Right cardiac atrium (tissue), 5 donors: ENCODE results near the gene RIOX2. TPM values are rescaled to one million over a fixed set of nuclear protein-coding genes. Genes with fewer than 3 reads are reported as not detected.
A peak's percentile ranks its signal among the peaks of the same experiment; 100 is the strongest.

Experiments
- ATAC-seq, 2 donors: fragments of 200-7000 bp; cut with Tn5 transposase; one replicate each; pipeline versions ENCODE4 v1.8.0 to v1.9.1; 2020; ENCODE audit warnings: moderate library complexity in 2 of 2, mild to moderate bottlenecking in 1 of 2
- DNase-seq, 3 donors: peaks; one replicate each; pipeline ENCODE4 v3.0.0-alpha.2; 2020
- H3K27ac ChIP-seq: one replicate; pipeline ENCODE4 v1.5.1; 2013; ENCODE audit warnings: mild to moderate bottlenecking, low read length, control low read depth, moderate library complexity
- H3K27me3 ChIP-seq: one replicate; pipeline ENCODE4 v1.6.1; 2013; ENCODE audit not compliant: control insufficient read depth, insufficient read depth
- H3K4me1 ChIP-seq: one replicate; pipeline ENCODE4 v1.6.1; 2013; ENCODE audit warnings: low read length; ENCODE audit not compliant: control insufficient read depth, insufficient read depth
- H3K4me3 ChIP-seq: one replicate; pipeline ENCODE4 v1.5.1; 2013; ENCODE audit warnings: low read length, control low read depth
- H3K9me3 ChIP-seq: one replicate; pipeline ENCODE4 v1.6.1; 2013; ENCODE audit warnings: low read length; ENCODE audit not compliant: control insufficient read depth
- WGBS: extraction: QIAGEN DNeasy Blood & Tissue Kit; methylation state at CpG from one replicate; pipeline ENCODE4 v1.1.7; 2013; 5-methylcytosine and 5-hydroxymethylcytosine counted together
- intact Hi-C, 4 donors: fragments of 100-400 bp; cut with DNase I; formaldehyde crosslinking; loops; one replicate each; pipeline versions ENCODE4 v1.11.0 to v1.14.0; 2022 to 2023
- polyA plus RNA-seq: library from polyadenylated mRNA; stranded (reverse); fragments of 200-250 nt; gene quantifications from one replicate; pipeline ENCODE4 v1.2.3, GENCODE V29; 2013
- total RNA-seq, 4 donors: library from RNA; stranded (reverse); fragmentation: NEBNext Ultra II Directional; extraction: Animal tissue kit (Norgen Biotek cat#: 25700); gene quantifications; one replicate each; pipeline ENCODE4 v1.2.1, GENCODE V29; 2021
- donor health status: healthy with polysubstance abuse.
- donor health status: DM: no; HTN: yes; CAD: no.
- donor health status: DM: no; HTN: no; CAD: no.
- donor health status: DM: no; HTN: yes; CAD: no; lungs with severe emphysema.
- donor health status: DM: yes; HTN: yes; CAD: no.

RIOX2 gene
- total and polyA plus RNA-seq, 5 donors: 9.3 to 15.3 (median 12.1) TPM

DNA sequence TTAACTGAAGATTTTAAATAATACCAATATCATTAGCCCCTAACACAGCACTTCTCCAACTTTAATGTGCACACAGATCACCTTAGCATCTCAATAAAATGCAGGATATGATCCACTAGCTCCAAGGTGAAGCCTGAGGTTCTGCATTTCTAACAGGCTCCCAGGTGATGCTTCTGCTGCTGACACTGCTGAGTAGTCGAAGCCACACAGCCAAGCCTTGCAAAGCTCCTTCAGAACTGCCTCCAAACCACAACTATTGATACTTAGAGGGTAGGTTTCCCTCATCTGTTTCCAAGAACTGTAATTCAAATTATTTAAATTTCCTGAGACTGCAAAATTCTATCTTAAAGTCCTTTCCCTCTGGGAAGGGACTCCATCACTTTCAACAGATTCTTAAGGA, 3.9 kb downstream of the RIOX2 start:
- no peak overlapping the region for H3K27ac ChIP-seq
- no peak overlapping the region for H3K4me3 ChIP-seq
- intact Hi-C loops: no loop called here
- peaks cover 3% of the 10 kb centered on the region for H3K4me1 ChIP-seq
- no peaks in the 10 kb centered on the region for H3K9me3 ChIP-seq
- no peaks in the 10 kb centered on the region for H3K27me3 ChIP-seq
- 95% methylated on average over 1 of the region's 1 CpG for WGBS
- ATAC-seq (no peak), DNase-seq (no peak)

DNA sequence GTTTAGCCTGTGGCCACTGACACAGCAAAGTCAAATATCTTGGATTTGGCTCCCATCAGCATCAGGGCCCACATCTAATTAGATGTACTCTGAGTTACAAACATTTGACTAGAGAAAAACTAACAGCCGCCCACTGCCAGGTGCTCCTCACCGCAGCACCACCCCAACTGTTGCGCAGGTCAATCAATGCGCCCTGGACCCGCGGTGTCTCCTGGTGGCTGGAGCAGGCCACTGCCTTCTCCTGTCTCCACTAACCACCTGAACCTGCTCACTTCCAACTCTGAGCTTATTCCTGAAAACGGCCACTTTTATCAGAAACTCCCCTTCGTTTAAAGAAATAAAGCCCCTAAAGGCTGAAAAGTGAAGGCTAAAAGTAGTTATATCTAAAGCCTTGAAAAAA, 4.3 kb downstream of the RIOX2 start:
- Histone ChIP-seq H3K27me3 (no peaks in the 10 kb centered on the region), H3K27ac (no peak overlapping the region)

DNA sequence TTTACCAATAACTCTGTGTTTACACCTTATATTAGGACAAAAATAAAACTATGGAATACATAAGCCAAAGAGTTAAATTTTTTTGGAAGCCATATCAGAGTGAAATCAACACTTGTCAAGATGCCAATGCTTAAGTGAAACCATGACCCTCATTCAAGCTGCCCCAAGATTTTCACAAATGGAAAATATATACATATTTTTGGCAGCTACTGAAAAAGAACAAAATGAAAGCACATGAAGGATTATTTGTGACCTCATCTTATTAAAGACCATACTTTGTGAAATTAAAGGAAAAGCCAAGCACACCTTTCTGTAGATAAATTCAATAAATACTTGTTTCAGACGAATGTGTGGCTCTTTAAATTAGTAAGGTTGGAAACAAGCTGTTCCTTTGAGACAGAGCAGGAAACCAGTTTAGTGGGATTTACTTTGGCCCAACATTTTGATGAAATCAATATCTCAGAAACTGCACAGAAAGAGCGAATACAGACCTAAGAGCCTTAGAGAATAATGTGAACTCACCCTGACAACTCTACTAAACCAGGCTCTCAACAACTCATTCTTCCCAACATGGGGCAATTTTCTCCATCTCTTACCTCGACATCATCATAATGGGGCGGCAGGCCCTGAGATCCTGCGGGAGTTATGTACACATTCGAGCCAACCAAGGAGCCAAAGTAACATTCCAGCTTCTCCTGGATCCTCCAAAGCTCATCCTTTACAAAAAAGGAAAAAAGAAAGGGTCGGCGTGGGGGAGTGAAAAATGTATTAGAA, 11.1 kb downstream of the RIOX2 start:
- H3K27me3 ChIP-seq: no peaks in the 10 kb centered on the region
- DNase-seq: no peak
- ATAC-seq: no peak
- no peak overlapping the region for H3K4me3 ChIP-seq
- H3K4me1 ChIP-seq: no peaks in the 10 kb centered on the region
- 80% methylated on average over 8 of the region's 8 CpGs for WGBS
- no peaks in the 10 kb centered on the region for H3K9me3 ChIP-seq
- H3K27ac ChIP-seq: no peak overlapping the region
- intact Hi-C loops: no loop called here

More for the DNA sequence above, 4.3 kb downstream of the RIOX2 start:
- intact Hi-C loops: no loop called here
- Histone ChIP-seq H3K9me3 (no peaks in the 10 kb centered on the region), H3K4me3 (no peak overlapping the region), H3K4me1 (peaks cover 3% of the 10 kb centered on the region)
- no peak for ATAC-seq
- DNase-seq: peak in 1 of 3 donors; percentile 44
- WGBS: 94% methylated on average over 8 of the region's 8 CpGs

DNA sequence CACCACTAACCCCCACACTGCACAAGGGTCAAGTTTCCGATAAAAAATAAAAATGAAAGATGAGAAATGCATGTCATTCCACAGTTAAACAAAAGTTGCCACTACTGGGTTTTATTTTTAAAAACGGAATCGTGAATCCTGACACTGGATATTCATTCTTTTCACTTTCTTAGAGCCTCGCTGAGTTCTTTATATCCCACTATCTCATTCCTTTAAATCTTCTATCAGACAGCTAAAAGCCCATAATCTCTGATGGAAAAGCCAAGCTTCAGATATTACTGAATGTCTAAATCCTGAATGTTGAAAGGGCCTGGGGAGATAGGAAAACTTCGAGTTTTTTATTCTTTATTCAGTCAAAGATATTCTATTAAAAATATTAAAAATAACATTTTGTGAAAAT, 11.7 kb downstream of the RIOX2 start:
- ATAC-seq: no peak
- no peaks in the 10 kb centered on the region for H3K27me3 ChIP-seq
- H3K27ac ChIP-seq: no peak overlapping the region
- H3K4me3 ChIP-seq: no peak overlapping the region
- DNase-seq: no peak
- 78% methylated on average over 5 of the region's 5 CpGs for WGBS
- H3K4me1 ChIP-seq: no peaks in the 10 kb centered on the region
- intact Hi-C loops: no loop called here
- H3K9me3 ChIP-seq: no peaks in the 10 kb centered on the region

DNA sequence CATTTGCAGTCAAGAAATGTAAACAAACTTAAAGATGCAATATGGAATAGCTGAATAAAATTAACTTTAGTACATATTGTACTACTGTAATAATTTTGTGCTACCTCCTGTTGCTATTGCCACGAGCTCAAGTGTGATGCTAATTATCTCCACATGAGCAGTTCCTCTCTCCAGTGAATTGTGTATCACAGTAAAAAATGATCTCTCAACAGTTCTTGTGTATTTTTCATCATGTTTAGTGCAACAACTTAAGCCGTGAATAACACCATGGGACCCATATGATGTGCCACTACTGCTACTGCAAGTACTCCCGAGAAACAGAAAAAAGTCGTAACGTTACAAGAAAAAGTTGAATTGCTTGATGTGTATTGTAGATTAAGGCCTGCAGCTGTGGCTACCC, 12.4 kb downstream of the RIOX2 start:
- H3K9me3 ChIP-seq: no peaks in the 10 kb centered on the region
- no peak overlapping the region for H3K27ac ChIP-seq
- intact Hi-C loops: no loop called here
- no peak overlapping the region for H3K4me3 ChIP-seq
- no peaks in the 10 kb centered on the region for H3K27me3 ChIP-seq
- H3K4me1 ChIP-seq: no peaks in the 10 kb centered on the region
- no peak for DNase-seq
- ATAC-seq: no peak
- WGBS: 93% methylated on average over 5 of the region's 5 CpGs

DNA sequence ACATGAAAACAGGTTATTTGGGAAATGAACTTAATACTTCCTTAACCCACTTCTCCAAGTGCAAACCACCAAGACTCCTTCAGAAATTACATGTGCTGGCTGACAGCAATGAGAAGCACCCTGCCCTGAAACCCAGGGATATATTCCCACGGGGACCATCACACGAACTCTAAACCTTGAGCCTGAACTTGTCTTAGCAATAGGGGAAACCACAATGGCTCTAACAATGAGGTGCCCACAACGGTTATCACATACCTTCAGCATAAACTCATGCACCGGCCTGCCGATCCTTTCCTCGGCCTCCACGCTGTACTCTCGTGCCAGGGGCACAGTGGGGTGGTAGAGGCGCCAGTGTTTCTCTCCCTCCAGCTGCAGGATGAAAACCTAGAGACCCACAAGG, 13.4 kb downstream of the RIOX2 start:
- H3K27me3 ChIP-seq: no peaks in the 10 kb centered on the region
- no peaks in the 10 kb centered on the region for H3K9me3 ChIP-seq
- no peak overlapping the region for H3K27ac ChIP-seq
- no peak overlapping the region for H3K4me3 ChIP-seq
- intact Hi-C loops: no loop called here
- DNase-seq: no peak
- ATAC-seq: no peak
- H3K4me1 ChIP-seq: no peaks in the 10 kb centered on the region
- 94% methylated on average over 9 of the region's 9 CpGs for WGBS

DNA sequence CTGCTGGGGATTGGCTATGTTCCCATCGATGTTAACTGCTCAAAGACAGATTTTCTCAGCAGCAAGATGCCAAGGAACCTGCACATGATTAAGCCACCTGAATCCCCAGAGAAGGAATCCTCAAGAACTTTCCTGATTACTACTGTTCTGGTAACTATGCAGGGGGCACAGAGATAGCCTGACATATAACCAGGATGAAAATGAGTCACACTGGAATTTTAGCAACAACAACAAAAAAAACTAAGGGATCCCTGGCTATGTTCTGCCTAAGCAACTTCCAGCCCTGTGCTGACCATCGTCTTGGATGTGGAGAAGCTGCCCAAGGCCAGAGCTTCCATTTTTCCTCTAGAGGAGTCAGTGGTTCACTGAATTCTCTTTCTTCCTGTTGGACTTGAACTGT, 13.8 kb downstream of the RIOX2 start:
- 90% methylated on average over 2 of the region's 2 CpGs for WGBS
- intact Hi-C loops: no loop called here
- DNase-seq (no peak), ATAC-seq (no peak)
- H3K27me3 ChIP-seq: no peaks in the 10 kb centered on the region
- no peaks in the 10 kb centered on the region for H3K9me3 ChIP-seq
- H3K4me3 ChIP-seq: no peak overlapping the region
- H3K27ac ChIP-seq: no peak overlapping the region
- no peaks in the 10 kb centered on the region for H3K4me1 ChIP-seq

DNA sequence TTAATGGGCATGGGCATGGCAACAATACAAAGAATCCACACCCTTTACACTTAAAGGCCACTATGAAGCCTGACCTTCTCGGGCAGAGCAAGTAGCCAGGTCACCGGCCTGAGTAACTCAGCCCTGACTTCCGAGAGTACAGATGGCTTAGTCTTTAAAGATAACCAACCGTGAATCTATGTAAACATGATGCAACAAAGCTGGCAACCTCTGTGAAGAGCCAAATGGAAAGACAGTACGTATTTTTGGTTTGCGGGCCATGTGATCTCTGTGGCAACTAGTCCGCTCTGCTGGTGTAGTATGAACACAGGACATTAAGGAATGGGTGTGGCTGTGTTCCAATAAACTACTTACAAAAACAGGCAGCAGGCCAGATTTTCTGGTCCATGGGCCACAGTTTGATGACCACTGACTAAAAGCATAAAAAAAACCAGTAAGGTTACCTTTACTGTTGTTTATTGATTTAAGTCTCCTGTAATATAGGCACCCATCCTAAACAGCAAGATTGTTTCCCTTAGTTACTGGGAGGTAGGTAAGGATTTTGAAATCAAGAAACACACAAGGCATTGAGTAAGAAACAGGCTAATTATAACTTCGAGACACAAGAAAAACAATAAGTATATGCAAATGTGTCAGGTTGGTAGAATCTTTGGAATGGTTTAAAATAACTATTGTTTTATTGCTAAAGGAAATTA, 14.5 kb downstream of the RIOX2 start:
- 80% methylated on average over 8 of the region's 8 CpGs for WGBS
- Histone ChIP-seq H3K4me3 (no peak overlapping the region), H3K4me1 (no peaks in the 10 kb centered on the region), H3K9me3 (no peaks in the 10 kb centered on the region), H3K27me3 (no peaks in the 10 kb centered on the region), H3K27ac (no peak overlapping the region)
- intact Hi-C loops: no loop called here
- DNase-seq (no peak), ATAC-seq (peak; percentile 26 to 35)

DNA sequence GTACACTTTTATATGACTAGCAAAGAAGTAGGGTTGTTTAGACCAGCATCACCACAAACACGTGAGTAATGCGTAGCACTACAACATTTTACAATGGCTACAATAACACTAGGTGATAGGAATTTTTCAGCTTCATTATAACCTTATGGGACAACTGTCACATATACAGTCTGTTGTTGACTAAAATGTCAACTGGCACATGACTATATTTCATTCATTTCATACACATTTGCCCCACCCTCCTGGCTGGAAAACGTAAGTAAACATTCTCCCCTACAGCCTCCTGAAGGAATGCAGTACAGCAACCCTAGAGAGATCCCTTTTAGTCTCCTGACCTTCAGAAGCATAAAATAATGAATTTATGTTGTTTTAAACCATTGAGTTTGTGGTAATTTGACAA, 16.2 kb downstream of the RIOX2 start:
- no peaks in the 10 kb centered on the region for H3K27me3 ChIP-seq
- intact Hi-C loops: no loop called here
- 87% methylated on average over 3 of the region's 3 CpGs for WGBS
- H3K9me3 ChIP-seq: no peaks in the 10 kb centered on the region
- no peaks in the 10 kb centered on the region for H3K4me1 ChIP-seq
- DNase-seq (no peak), ATAC-seq (no peak)
- H3K27ac ChIP-seq: no peak overlapping the region
- H3K4me3 ChIP-seq: no peak overlapping the region

DNA sequence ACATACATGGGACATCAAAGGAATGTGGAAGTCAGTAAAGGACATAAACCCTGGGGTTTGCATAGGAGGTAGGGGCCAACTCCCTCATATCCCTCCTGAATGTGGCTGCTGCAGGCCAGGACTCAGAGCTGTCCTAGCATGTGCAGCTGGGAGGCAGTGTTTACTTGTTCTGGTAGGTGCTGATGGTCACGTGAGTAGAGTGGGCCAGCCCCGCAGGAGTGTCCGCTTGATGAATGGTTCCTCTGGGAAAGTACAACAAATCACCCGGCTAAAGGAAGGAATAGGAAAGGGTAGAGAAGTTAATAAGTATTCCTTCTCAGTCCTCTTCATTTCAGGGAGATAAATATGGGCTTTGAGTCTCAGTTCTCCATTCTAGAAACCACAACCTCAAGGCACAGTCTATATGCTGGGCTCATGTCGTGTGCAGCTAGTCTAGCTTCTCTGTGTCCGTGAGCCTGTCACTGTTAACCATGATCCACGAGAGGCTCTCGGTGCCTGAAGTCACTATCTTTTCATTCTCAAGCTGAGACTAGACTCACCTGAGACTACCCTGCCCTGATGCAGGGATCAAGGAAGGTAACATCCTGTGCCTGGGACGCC, 17.9 kb downstream of the RIOX2 start:
- H3K9me3 ChIP-seq: no peaks in the 10 kb centered on the region
- 88% methylated on average over 9 of the region's 9 CpGs for WGBS
- no peak overlapping the region for H3K27ac ChIP-seq
- intact Hi-C loops: no loop called here
- no peaks in the 10 kb centered on the region for H3K27me3 ChIP-seq
- no peaks in the 10 kb centered on the region for H3K4me1 ChIP-seq
- no peak for ATAC-seq
- no peak overlapping the region for H3K4me3 ChIP-seq
- DNase-seq: no peak

DNA sequence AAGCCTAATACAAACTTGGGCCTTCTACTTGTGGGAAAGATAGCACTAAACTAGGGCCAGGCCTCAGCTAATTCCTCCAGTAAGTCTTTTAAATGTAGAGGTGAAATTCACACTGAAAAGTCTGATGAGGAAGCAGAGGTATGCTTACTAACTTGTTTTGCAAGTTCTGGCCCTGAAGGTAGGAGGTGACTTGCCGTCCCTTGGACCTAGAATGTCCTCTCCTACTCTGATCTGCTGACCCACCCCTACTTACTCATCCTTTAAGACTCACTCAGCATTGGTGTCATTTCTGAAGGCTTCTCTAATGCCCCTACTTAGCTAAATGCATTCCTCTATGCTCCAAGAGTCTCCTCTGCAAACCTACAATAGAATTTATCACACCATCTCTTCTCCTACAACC, 19.4 kb downstream of the RIOX2 start:
- no peaks in the 10 kb centered on the region for H3K27me3 ChIP-seq
- ATAC-seq (no peak), DNase-seq (no peak)
- WGBS: 100% methylated on average over 1 of the region's 1 CpG
- H3K27ac ChIP-seq: peak overlapping the region; percentile 56
- H3K4me1 ChIP-seq: no peaks in the 10 kb centered on the region
- intact Hi-C loops: no loop called here
- no peak overlapping the region for H3K4me3 ChIP-seq
- H3K9me3 ChIP-seq: no peaks in the 10 kb centered on the region
